ENCODE measurements around the gene ZBTB40.
A peak's percentile ranks its signal among the peaks of the same experiment; 100 is the strongest.

The ZBTB40 gene

DNA sequence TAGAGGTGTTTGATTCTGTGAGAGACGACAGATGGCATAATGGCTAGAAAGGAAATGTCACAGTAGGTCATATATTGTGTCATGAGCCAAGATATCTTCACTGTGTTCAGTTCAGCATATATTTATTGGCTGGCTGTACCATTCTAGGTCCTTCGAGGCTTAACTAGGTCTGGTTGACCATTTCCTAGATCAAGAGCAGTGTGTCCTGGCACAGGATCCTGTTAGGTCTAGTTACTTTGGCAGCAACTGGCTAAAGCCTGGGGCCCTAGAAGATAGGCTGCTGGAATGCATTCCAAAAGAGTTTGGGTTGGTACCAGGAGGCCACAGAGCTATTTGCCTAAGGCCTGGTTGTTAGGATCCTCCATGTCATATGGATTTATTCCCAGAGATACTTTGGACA is 20.9 kb downstream of the ZBTB40 start:
- Histone ChIP-seq H3K36me3 (ENCODE audit: control insufficient read depth, insufficient read depth, low read length) (no peaks in the 10 kb centered on the region), H3K4me3 (ENCODE audit: extremely low read depth, insufficient read depth, low read length, poor library complexity, severe bottlenecking) (no peak overlapping the region), H3K4me1 (ENCODE audit: control insufficient read depth, insufficient read depth, low read length, poor library complexity, severe bottlenecking) (no peaks in the 10 kb centered on the region), H3K9me3 (ENCODE audit: control insufficient read depth, low read length) (no peaks in the 10 kb centered on the region), H3K27ac (ENCODE audit: low read depth, low read length, severe bottlenecking) (no peak overlapping the region)
- WGBS, 2 experiments (ENCODE audit: insufficient coverage in 2 of 2): 94 to 100% methylated on average over 2 of the region's 2 CpGs

- no peak overlapping the region for H3K27ac ChIP-seq (ENCODE audit: low read depth, low read length, severe bottlenecking)
- WGBS, 2 experiments (ENCODE audit: insufficient coverage in 2 of 2): 91 to 100% methylated on average over 3 of the region's 4 CpGs
- no peaks in the 10 kb centered on the region for H3K9me3 ChIP-seq (ENCODE audit: control insufficient read depth, low read length)
- H3K4me1 ChIP-seq (ENCODE audit: control insufficient read depth, insufficient read depth, low read length, poor library complexity, severe bottlenecking): no peaks in the 10 kb centered on the region
- no peak overlapping the region for H3K4me3 ChIP-seq (ENCODE audit: extremely low read depth, insufficient read depth, low read length, poor library complexity, severe bottlenecking)
- H3K36me3 ChIP-seq (ENCODE audit: control insufficient read depth, insufficient read depth, low read length): no peaks in the 10 kb centered on the region
Measured at GRCh38 chr1:22473952-22474351, 22.3 kb downstream of the ZBTB40 start.

DNA sequence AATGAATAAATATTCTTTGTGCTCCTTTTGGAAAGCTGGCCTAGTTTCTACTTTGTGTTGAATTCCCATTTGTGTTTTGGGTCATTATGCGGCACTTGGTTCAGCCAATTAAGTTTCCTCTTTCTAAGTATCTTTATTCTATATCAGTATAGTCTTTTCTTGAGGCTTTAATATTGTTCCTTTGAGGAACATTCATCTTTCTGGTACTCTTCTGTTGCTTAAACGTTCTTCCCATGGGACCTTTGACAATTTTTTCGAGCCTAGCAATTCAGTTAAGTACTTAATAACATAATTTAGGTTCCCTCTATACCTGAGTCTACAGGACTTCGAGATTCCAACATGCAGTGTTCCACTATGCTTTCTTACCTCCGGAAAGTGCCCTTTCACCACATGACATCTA is 24.9 kb downstream of the ZBTB40 start:
- Histone ChIP-seq H3K4me3 (ENCODE audit: extremely low read depth, insufficient read depth, low read length, poor library complexity, severe bottlenecking) (no peak overlapping the region), H3K4me1 (ENCODE audit: control insufficient read depth, insufficient read depth, low read length, poor library complexity, severe bottlenecking) (no peaks in the 10 kb centered on the region), H3K27ac (ENCODE audit: low read depth, low read length, severe bottlenecking) (no peak overlapping the region), H3K9me3 (ENCODE audit: control insufficient read depth, low read length) (no peaks in the 10 kb centered on the region), H3K36me3 (ENCODE audit: control insufficient read depth, insufficient read depth, low read length) (no peaks in the 10 kb centered on the region)
- 81 to 97% methylated on average over 2 to 3 of the region's 5 CpGs for WGBS, 2 experiments (ENCODE audit: insufficient coverage in 2 of 2)

DNA sequence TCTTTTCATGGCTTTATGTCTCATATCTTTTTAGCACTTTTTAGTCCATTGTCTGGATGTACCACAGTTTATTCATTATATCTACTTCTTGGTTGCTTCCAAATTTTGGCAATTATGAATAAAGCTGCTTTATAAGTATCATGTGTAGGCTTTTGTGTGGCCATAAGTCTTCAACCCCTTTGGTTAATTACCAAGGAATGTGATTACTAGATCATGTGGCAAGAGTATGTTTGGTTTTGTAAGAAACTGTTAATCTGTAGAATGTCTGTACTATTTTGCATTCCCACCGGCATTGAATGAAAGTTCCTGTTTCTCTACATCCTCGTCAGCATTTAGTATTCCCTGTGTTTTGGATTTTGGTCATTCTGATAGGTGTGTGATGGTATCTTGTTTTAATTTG is 31.5 kb downstream of the ZBTB40 start:
- Histone ChIP-seq H3K27ac (ENCODE audit: low read depth, low read length, severe bottlenecking) (no peak overlapping the region), H3K4me1 (ENCODE audit: control insufficient read depth, insufficient read depth, low read length, poor library complexity, severe bottlenecking) (peaks cover 7% of the 10 kb centered on the region), H3K36me3 (ENCODE audit: control insufficient read depth, insufficient read depth, low read length) (no peaks in the 10 kb centered on the region), H3K4me3 (ENCODE audit: extremely low read depth, insufficient read depth, low read length, poor library complexity, severe bottlenecking) (no peak overlapping the region), H3K9me3 (ENCODE audit: control insufficient read depth, low read length) (peaks cover 9% of the 10 kb centered on the region)
- WGBS, 2 experiments (ENCODE audit: insufficient coverage in 2 of 2): no CpG with 5 or more reads among the region's 2 CpGs

- Histone ChIP-seq H3K9me3 (ENCODE audit: control insufficient read depth, low read length) (peaks cover 9% of the 10 kb centered on the region), H3K4me1 (ENCODE audit: control insufficient read depth, insufficient read depth, low read length, poor library complexity, severe bottlenecking) (peaks cover 11% of the 10 kb centered on the region), H3K4me3 (ENCODE audit: extremely low read depth, insufficient read depth, low read length, poor library complexity, severe bottlenecking) (no peak overlapping the region), H3K36me3 (ENCODE audit: control insufficient read depth, insufficient read depth, low read length) (peaks cover 2% of the 10 kb centered on the region), H3K27ac (ENCODE audit: low read depth, low read length, severe bottlenecking) (no peak overlapping the region)
- 100% methylated on average over 1 to 2 of the region's 2 CpGs for WGBS, 2 experiments (ENCODE audit: insufficient coverage in 2 of 2)
Measured at GRCh38 chr1:22484706-22485345, 33.2 kb downstream of the ZBTB40 start.

GRCh38 chr1:22485431-22485830 is 33.8 kb downstream of the ZBTB40 start:
- peaks cover 11% of the 10 kb centered on the region for H3K4me1 ChIP-seq (ENCODE audit: control insufficient read depth, insufficient read depth, low read length, poor library complexity, severe bottlenecking)
- no peak overlapping the region for H3K4me3 ChIP-seq (ENCODE audit: extremely low read depth, insufficient read depth, low read length, poor library complexity, severe bottlenecking)
- no CpG with 5 or more reads among the region's 3 CpGs for WGBS, 2 experiments (ENCODE audit: insufficient coverage in 2 of 2)
- no peak overlapping the region for H3K27ac ChIP-seq (ENCODE audit: low read depth, low read length, severe bottlenecking)
- peaks cover 9% of the 10 kb centered on the region for H3K9me3 ChIP-seq (ENCODE audit: control insufficient read depth, low read length)
- H3K36me3 ChIP-seq (ENCODE audit: control insufficient read depth, insufficient read depth, low read length): peaks cover 8% of the 10 kb centered on the region

- Histone ChIP-seq H3K4me3 (ENCODE audit: extremely low read depth, insufficient read depth, low read length, poor library complexity, severe bottlenecking) (no peak overlapping the region), H3K4me1 (ENCODE audit: control insufficient read depth, insufficient read depth, low read length, poor library complexity, severe bottlenecking) (peaks cover 11% of the 10 kb centered on the region), H3K36me3 (ENCODE audit: control insufficient read depth, insufficient read depth, low read length) (peaks cover 25% of the 10 kb centered on the region), H3K27ac (ENCODE audit: low read depth, low read length, severe bottlenecking) (peak overlapping the region; percentile 70), H3K9me3 (ENCODE audit: control insufficient read depth, low read length) (peaks cover 9% of the 10 kb centered on the region)
- 72 to 78% methylated on average over 4 to 5 of the region's 5 CpGs for WGBS, 2 experiments (ENCODE audit: insufficient coverage in 2 of 2)
Measured at GRCh38 chr1:22487781-22488180, 36.1 kb downstream of the ZBTB40 start.

GRCh38 chr1:22488319-22488718 is 36.7 kb downstream of the ZBTB40 start:
- peaks cover 26% of the 10 kb centered on the region for H3K36me3 ChIP-seq (ENCODE audit: control insufficient read depth, insufficient read depth, low read length)
- peaks cover 11% of the 10 kb centered on the region for H3K4me1 ChIP-seq (ENCODE audit: control insufficient read depth, insufficient read depth, low read length, poor library complexity, severe bottlenecking)
- WGBS, 2 experiments (ENCODE audit: insufficient coverage in 2 of 2): 76 to 89% methylated on average over 4 to 5 of the region's 5 CpGs
- peaks cover 9% of the 10 kb centered on the region for H3K9me3 ChIP-seq (ENCODE audit: control insufficient read depth, low read length)
- no peak overlapping the region for H3K4me3 ChIP-seq (ENCODE audit: extremely low read depth, insufficient read depth, low read length, poor library complexity, severe bottlenecking)
- H3K27ac ChIP-seq (ENCODE audit: low read depth, low read length, severe bottlenecking): peak overlapping the region; percentile 70

DNA sequence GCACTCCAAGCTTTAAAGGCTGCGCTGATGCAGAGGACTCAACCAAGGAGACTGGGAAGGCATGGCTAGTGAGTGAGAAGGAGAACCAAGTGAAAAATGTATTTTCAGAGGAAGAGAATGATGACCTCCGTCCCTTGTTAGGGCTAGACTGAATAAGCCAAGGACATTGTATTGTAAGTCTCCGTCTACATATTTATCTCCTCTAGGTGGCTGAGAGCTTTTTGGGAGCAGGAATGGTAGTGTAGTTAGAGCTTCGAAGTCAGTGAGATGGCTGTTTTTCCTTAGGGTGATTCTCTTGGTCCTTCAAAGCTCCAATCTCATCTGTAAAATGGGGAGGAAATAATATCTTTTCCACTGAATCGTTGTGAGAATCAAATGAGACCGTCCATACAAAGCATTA is 37.6 kb downstream of the ZBTB40 start:
- Histone ChIP-seq H3K9me3 (ENCODE audit: control insufficient read depth, low read length) (peaks cover 9% of the 10 kb centered on the region), H3K36me3 (ENCODE audit: control insufficient read depth, insufficient read depth, low read length) (peaks cover 32% of the 10 kb centered on the region)
- WGBS, 2 experiments (ENCODE audit: insufficient coverage in 2 of 2): 96 to 100% methylated on average over 3 of the region's 6 CpGs

GRCh38 chr1:22489823-22490222 is 38.2 kb downstream of the ZBTB40 start:
- 88 to 94% methylated on average over 3 to 6 of the region's 6 CpGs for WGBS, 2 experiments (ENCODE audit: insufficient coverage in 2 of 2)
- no peak overlapping the region for H3K4me3 ChIP-seq (ENCODE audit: extremely low read depth, insufficient read depth, low read length, poor library complexity, severe bottlenecking)
- H3K27ac ChIP-seq (ENCODE audit: low read depth, low read length, severe bottlenecking): no peak overlapping the region
- peaks cover 35% of the 10 kb centered on the region for H3K36me3 ChIP-seq (ENCODE audit: control insufficient read depth, insufficient read depth, low read length)
- H3K4me1 ChIP-seq (ENCODE audit: control insufficient read depth, insufficient read depth, low read length, poor library complexity, severe bottlenecking): peaks cover 11% of the 10 kb centered on the region
- H3K9me3 ChIP-seq (ENCODE audit: control insufficient read depth, low read length): peaks cover 4% of the 10 kb centered on the region

More for the DNA sequence above, 37.6 kb downstream of the ZBTB40 start:
- no peak overlapping the region for H3K4me3 ChIP-seq (ENCODE audit: extremely low read depth, insufficient read depth, low read length, poor library complexity, severe bottlenecking)
- peaks cover 11% of the 10 kb centered on the region for H3K4me1 ChIP-seq (ENCODE audit: control insufficient read depth, insufficient read depth, low read length, poor library complexity, severe bottlenecking)
- no peak overlapping the region for H3K27ac ChIP-seq (ENCODE audit: low read depth, low read length, severe bottlenecking)

DNA sequence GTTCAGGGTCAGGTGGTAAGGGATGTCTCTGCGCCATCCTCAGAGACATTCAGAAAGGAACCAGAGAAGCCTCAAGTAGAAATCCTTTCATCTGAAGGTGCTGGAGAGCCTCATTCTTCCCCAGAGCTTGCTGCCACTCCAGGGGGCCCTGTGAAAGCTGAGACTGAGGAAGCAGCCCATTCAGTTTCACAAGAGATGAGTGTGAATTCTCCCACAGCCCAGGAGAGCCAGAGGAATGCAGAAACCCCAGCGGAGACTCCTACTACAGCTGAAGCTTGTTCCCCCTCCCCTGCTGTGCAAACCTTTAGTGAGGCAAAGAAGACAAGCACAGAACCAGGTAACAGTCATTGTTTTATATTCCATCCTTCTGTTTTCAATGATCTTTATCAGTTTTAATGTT is 38.7 kb downstream of the ZBTB40 start:
- H3K4me1 ChIP-seq (ENCODE audit: control insufficient read depth, insufficient read depth, low read length, poor library complexity, severe bottlenecking): peaks cover 11% of the 10 kb centered on the region
- 33 to 70% methylated on average over 1 to 2 of the region's 2 CpGs for WGBS, 2 experiments (ENCODE audit: insufficient coverage in 2 of 2)
- H3K27ac ChIP-seq (ENCODE audit: low read depth, low read length, severe bottlenecking): no peak overlapping the region
- peaks cover 38% of the 10 kb centered on the region for H3K36me3 ChIP-seq (ENCODE audit: control insufficient read depth, insufficient read depth, low read length)
- H3K9me3 ChIP-seq (ENCODE audit: control insufficient read depth, low read length): no peaks in the 10 kb centered on the region
- no peak overlapping the region for H3K4me3 ChIP-seq (ENCODE audit: extremely low read depth, insufficient read depth, low read length, poor library complexity, severe bottlenecking)

Measured in mesodermal cell (in vitro differentiated cells).